ENCODE measurements around the gene GIT2.

The GIT2 gene

DNA sequence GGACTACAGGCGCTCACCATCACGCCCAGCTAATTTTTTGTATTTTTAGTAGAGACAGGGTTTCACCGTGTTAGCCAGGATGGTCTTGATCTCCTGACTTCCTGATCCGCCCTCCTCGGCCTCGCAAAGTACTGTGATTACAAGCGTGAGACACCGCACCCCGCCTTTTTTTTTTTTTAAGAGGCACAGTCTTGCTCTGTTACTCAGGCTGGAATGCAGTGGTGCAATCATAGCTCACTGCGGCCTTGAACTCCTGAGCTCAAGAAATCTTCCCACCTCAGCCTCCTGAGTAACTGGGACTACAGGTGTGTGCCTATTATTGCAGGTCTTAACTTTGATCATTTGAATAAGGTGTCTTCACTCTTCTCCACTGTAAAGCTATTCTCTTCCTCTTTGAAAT is 110.6 kb downstream of the GIT2 start:
- DNase-seq, result no peak

DNA sequence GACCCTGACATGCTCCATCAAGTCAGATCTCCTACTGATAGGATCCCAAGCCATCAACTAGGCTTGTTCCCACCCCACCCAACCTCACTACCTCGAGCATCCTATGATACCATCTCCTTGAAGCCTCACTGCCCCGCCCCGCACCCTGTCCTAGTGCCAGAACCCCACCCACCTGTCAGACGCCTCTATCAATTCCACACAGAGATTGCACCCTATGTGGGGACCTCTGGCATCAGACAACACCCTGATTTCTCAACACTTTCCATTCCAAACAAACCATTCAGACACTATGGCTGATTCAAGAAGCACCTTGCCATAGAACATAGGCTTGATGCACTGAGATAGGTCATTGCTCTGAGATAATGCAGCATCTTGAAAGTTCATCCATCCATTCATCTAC is 112.7 kb downstream of the GIT2 start:
- DNase-seq, result no peak

DNA sequence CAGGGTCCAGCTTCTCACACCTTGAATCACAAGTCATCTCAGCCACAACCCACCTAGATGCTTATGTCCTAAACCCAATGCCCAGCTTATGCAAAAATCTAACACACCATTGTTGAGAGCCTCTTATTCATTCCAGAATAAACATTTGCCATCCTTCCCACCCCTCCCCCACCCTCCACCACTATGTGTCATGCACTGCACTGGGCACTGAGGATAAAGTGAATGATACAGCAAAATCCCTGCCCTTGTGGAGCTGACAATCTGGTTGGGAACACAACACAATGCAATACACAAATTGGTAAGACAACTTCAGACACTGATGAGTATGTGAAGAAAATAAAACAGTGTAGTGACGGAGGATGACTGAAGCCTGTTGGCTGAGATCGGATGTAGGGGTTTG is 114.4 kb downstream of the GIT2 start:
- DNase-seq, result no peak

DNA sequence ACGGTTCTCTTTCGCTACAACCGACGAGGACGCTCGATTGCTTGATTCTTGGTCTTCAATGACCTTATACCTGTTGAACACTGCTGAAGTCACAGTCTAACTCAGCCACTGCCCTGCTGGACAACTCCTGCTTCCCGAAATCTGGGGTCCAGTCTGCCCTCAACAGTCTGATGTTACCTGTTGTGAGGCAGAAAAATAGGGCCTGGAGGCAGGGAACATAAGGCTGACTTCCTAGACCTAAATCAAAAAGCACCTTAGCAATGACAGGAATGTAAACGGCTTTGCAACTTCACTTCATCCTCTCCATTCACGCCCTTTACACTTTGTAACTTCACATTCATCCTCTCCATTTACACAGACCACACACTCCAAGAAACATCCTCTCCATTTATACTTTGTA is 115.2 kb downstream of the GIT2 start:
- no peak for DNase-seq

DNA sequence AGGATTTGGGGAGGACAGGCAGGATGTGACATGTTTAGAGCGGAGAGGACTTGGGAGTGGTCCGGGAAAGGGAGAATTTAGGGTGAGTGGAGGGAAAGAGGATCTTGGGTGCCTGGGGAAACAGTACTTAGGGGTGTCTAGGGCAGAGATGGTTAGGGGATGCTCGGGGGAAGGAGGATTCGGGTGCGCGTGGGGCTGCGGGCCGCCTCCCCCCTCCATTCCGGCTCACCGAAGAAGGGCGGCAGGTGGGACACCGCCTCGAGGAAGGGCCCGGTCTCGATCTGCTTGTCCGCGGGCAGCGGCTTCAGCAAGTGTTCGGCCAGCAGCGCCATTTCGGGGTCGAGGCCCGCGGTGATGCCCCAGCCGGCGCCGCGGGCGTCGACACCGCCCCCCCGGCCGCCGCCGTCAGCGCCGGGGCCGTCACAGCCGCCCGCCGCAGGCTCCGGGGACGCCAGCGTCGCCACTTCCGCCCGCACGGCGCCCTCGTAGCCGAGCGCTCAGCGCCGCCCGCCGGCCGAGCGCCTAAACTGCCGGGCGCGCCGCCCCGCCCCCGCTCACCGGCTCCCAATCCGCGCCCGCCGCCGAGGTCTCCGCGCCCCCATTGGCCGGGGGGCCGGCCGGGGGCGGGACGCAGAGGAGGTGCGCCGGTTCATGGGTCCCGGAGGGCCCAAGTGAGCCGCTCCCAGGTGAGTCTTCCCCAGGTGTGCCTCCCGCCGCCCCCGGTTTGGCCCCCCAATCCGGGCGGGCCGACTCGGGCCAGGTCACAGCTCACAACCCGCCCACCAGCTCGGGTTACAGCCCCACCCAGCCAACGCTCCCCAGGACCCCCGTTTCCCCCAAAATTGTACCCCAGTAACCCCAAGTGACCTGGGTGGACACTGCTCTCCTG is 115.9 kb downstream of the GIT2 start, which contains the start of gene GLTP:
TSS of gene GLTP (minus strand) at position 499 of the 889 bp plus-strand sequence. CDS start at position 332, 167 bp downstream.
- peak; percentile 57 for DNase-seq
